SK-N-SH (cell line): Measurements from ENCODE around the gene KRT222. TPM values are rescaled to one million over a fixed set of nuclear protein-coding genes. Genes with fewer than 3 reads are reported as not detected.

Source experiments
- CTCF ChIA-PET: fragments of 300-600, 350-600 bp; formaldehyde crosslinking; extraction: SDS; loops from one replicate; lab custom pipeline; 2021; lab: Yijun Ruan, JAX
- POLR2A ChIA-PET: fragments of 350-600 bp; sonication (Branson Sonifier 250); formaldehyde crosslinking; extraction: SDS; loops from one replicate; lab custom pipeline; 2020; ENCODE audit warnings: antibody characterized with exemption, inconsistent platforms; lab: Yijun Ruan, JAX
- DNase-seq: peaks from one replicate; pipeline ENCODE4 v3.0.0; 2012
- H2AFZ ChIP-seq: fragments of 200-600 bp; sonication (generic); 2 replicates; pipeline ENCODE4 v1.8.1; 2016; ENCODE audit warnings: antibody characterized with exemption, mild to moderate bottlenecking, low read depth
- H3F3A ChIP-seq: fragments of 200-600 bp; sonication (generic); replicated peaks from 2 replicates; pipeline ENCODE3; 2016; ENCODE audit warnings: antibody characterized with exemption, mild to moderate bottlenecking; ENCODE audit not compliant: insufficient read depth
- H3K27ac ChIP-seq, 2 experiments: fragments of 200-500 bp in 1 of 2; fragments of 200-600 bp in 1 of 2; sonication (Bioruptor generic) in 1 of 2; sonication (generic), shearing (Covaris generic) in 1 of 2; 2 replicates each; pipeline versions ENCODE4 v1.5.1 to v1.6.1; 2014 to 2016; ENCODE audit warnings: low read depth in 2 of 2, inconsistent platforms in 1 of 2, low read length in 1 of 2, mild to moderate bottlenecking in 1 of 2, mixed read lengths in 1 of 2
- H3K27me3 ChIP-seq: fragments of 200-600 bp; sonication (generic), shearing (Covaris generic); 2 replicates; pipeline ENCODE4 v1.6.1; 2016; ENCODE audit warnings: mixed run types; ENCODE audit not compliant: insufficient read depth
- H3K36me3 ChIP-seq, 2 experiments: fragments of 200-500 bp in 1 of 2; fragments of 200-600 bp in 1 of 2; sonication (Bioruptor generic) in 1 of 2; sonication (generic) in 1 of 2; replicated peaks in 1 of 2; 2 replicates each; pipeline versions ENCODE3 to v1.5.1; 2014 to 2016; ENCODE audit warnings: low read length in 1 of 2, mild to moderate bottlenecking in 1 of 2; ENCODE audit not compliant: insufficient read depth in 2 of 2, control insufficient read depth in 1 of 2
- H3K4me1 ChIP-seq, 2 experiments: fragments of 200-500 bp in 1 of 2; fragments of 200-600 bp in 1 of 2; sonication (Bioruptor generic) in 1 of 2; sonication (generic), shearing (Covaris generic) in 1 of 2; 2 replicates each; pipeline versions ENCODE4 v1.5.1 to v1.6.1; 2014 to 2016; ENCODE audit warnings: low read depth in 1 of 2, low read length in 1 of 2, mixed run types in 1 of 2; ENCODE audit not compliant: insufficient read depth in 2 of 2, control insufficient read depth in 1 of 2
- H3K4me2 ChIP-seq: fragments of 200-600 bp; sonication (generic), shearing (Covaris generic); 2 replicates; pipeline ENCODE4 v1.6.1; 2017; ENCODE audit warnings: mixed run types
- H3K4me3 ChIP-seq, 2 experiments: fragments of 200-500 bp in 1 of 2; fragments of 200-600 bp in 1 of 2; sonication (Bioruptor generic) in 1 of 2; sonication (generic), shearing (Covaris generic) in 1 of 2; 2 replicates each; pipeline versions ENCODE4 v1.5.1 to v1.8.1; 2014 to 2016; ENCODE audit warnings: low read depth in 2 of 2, inconsistent platforms in 1 of 2, low read length in 1 of 2, mild to moderate bottlenecking in 1 of 2, mixed read lengths in 1 of 2, moderate library complexity in 1 of 2
- H3K79me2 ChIP-seq: fragments of 200-600 bp; sonication (generic); 2 replicates; pipeline ENCODE4 v1.8.1; 2017; ENCODE audit warnings: mild to moderate bottlenecking; ENCODE audit not compliant: insufficient read depth
- H3K9ac ChIP-seq: fragments of 200-600 bp; sonication (generic); 2 replicates; pipeline ENCODE4 v1.6.1; 2017; ENCODE audit warnings: mixed run types
- H3K9me2 ChIP-seq: fragments of 200-600 bp; sonication (generic); 2 replicates; pipeline ENCODE4 v1.6.1; 2017; ENCODE audit warnings: mixed run types
- H3K9me3 ChIP-seq: fragments of 200-600 bp; sonication (generic); 2 replicates; pipeline ENCODE4 v1.6.1; 2017; ENCODE audit warnings: mixed run types, mild to moderate bottlenecking, moderate library complexity
- H4K20me1 ChIP-seq: fragments of 200-600 bp; sonication (generic); 2 replicates; pipeline ENCODE4 v1.6.1; 2017; ENCODE audit warnings: mild to moderate bottlenecking, mixed run types; ENCODE audit not compliant: insufficient read depth
- ELF1 ChIP-seq: IDR thresholded peaks from 2 replicates; pipeline ENCODE4 v1.4.0; 2012
- FOSL2 ChIP-seq: IDR thresholded peaks from 2 replicates; pipeline ENCODE4 v1.4.0; 2012; ENCODE audit warnings: low read depth, mild to moderate bottlenecking, moderate library complexity, borderline replicate concordance
- NRF1 ChIP-seq: IDR thresholded peaks from 2 replicates; pipeline ENCODE4 v1.6.1; 2012; ENCODE audit warnings: low read depth, mild to moderate bottlenecking, low read length
- RCOR1 ChIP-seq: fragments of 150-350 bp; IDR thresholded peaks from 2 replicates; pipeline ENCODE4 v1.6.1; 2017; ENCODE audit warnings: antibody characterized with exemption, low read length
- REST ChIP-seq: IDR thresholded peaks from 2 replicates; pipeline ENCODE4 v1.6.1; 2012; ENCODE audit warnings: mild to moderate bottlenecking, low read depth, low read length, moderate library complexity
- TAF1 ChIP-seq: IDR thresholded peaks from 2 replicates; pipeline ENCODE4 v1.6.1; 2012; ENCODE audit warnings: low read depth, mild to moderate bottlenecking, low read length, moderate library complexity, borderline replicate concordance
- USF1 ChIP-seq: IDR thresholded peaks from 2 replicates; pipeline ENCODE4 v1.4.0; 2012; ENCODE audit warnings: low read depth, borderline replicate concordance
- WGBS: methylation state at CpG from one replicate; pipeline ENCODE4 v1.1.6; 2017; ENCODE audit warnings: low lambda C conversion rate; 5-methylcytosine and 5-hydroxymethylcytosine counted together
- polyA plus RNA-seq, 3 experiments: library from polyadenylated mRNA; depleted of rRNA; stranded (reverse); fragments of >200 nt; gene quantifications; 2 replicates each; pipeline ENCODE4 v1.2.3, GENCODE V29; 2012
- TF ChIP-seq, protein P1 (sequence below): fragments of 200-600 bp; sonication (generic); IDR thresholded peaks from 2 replicates; pipeline ENCODE4 v1.6.1; 2017; ENCODE audit warnings: antibody characterized with exemption, mild to moderate bottlenecking, moderate library complexity

The KRT222 gene
- polyA plus RNA-seq, 1 of the 3 experiments (the other 2 are of a cell fraction) = not detected

GRCh38 chr17:40623419-40624210, 41.4 kb downstream of the KRT222 start:
- Histone ChIP-seq H2AFZ (no peak overlapping the region), H3K27ac (no peak overlapping the region), H4K20me1 (no peaks in the 10 kb centered on the region), H3K4me1 (no peaks in the 10 kb centered on the region), H3K9me3 (no peaks in the 10 kb centered on the region), H3K36me3 (peaks cover 16 to 18% of the 10 kb centered on the region in 2 experiments), H3K4me2 (no peak overlapping the region), H3K9me2 (no peaks in the 10 kb centered on the region), H3F3A (peaks cover 12% of the 10 kb centered on the region), H3K9ac (no peak overlapping the region), H3K79me2 (no peaks in the 10 kb centered on the region), H3K4me3 (no peak overlapping the region), H3K27me3 (peaks cover 5% of the 10 kb centered on the region; the same call in 1 of the 2 replicates)
- WGBS = 77% methylated on average over 12 of the region's 12 CpGs
- ChIA-PET CTCF (interaction anchor here (0.7 kb wide), 1 partner anchor 12 kb away, joined by 3 read pairs; no protein-coding TSS in a partner anchor), POLR2A (no interaction called here)
- TF ChIP-seq FOSL2 (no peak), TAF1 (no peak), ELF1 (no peak), REST (no peak)
- TF ChIP-seq, protein P1, sequence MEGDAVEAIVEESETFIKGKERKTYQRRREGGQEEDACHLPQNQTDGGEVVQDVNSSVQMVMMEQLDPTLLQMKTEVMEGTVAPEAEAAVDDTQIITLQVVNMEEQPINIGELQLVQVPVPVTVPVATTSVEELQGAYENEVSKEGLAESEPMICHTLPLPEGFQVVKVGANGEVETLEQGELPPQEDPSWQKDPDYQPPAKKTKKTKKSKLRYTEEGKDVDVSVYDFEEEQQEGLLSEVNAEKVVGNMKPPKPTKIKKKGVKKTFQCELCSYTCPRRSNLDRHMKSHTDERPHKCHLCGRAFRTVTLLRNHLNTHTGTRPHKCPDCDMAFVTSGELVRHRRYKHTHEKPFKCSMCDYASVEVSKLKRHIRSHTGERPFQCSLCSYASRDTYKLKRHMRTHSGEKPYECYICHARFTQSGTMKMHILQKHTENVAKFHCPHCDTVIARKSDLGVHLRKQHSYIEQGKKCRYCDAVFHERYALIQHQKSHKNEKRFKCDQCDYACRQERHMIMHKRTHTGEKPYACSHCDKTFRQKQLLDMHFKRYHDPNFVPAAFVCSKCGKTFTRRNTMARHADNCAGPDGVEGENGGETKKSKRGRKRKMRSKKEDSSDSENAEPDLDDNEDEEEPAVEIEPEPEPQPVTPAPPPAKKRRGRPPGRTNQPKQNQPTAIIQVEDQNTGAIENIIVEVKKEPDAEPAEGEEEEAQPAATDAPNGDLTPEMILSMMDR = no peak
- no peak for DNase-seq

- 76% methylated on average over 3 of the region's 3 CpGs for WGBS
- H3K4me2 ChIP-seq = no peak overlapping the region
- no peak for DNase-seq
- H3K27me3 ChIP-seq = peaks cover 16% of the 10 kb centered on the region; the same call in 1 of the 2 replicates
- peaks cover 5 to 7% of the 10 kb centered on the region in 2 experiments for H3K36me3 ChIP-seq
- H3F3A ChIP-seq = peaks cover 12% of the 10 kb centered on the region
- ChIA-PET CTCF (interaction anchor here (1.3 to 4.7 kb wide), 2 partner anchors 8 to 18 kb away, joined by 3 to 37 read pairs; no protein-coding TSS in a partner anchor), POLR2A (no interaction called here)
- H2AFZ ChIP-seq = no peak overlapping the region
- no peaks in the 10 kb centered on the region for H3K79me2 ChIP-seq
- no peak overlapping the region for H3K27ac ChIP-seq
- no peaks in the 10 kb centered on the region for H3K9me3 ChIP-seq
- H3K4me1 ChIP-seq = peaks cover 0 to 5% of the 10 kb centered on the region in 2 experiments; a peak in 1 of 4 replicates
- H4K20me1 ChIP-seq = no peaks in the 10 kb centered on the region
- H3K9ac ChIP-seq = no peak overlapping the region
- no peak overlapping the region for H3K4me3 ChIP-seq
- no peaks in the 10 kb centered on the region for H3K9me2 ChIP-seq
- TF ChIP-seq REST = no peak
- TF ChIP-seq NRF1 = no peak
- no peak for TF ChIP-seq USF1
- TF ChIP-seq, protein P1 = no peak
- TF ChIP-seq TAF1 = no peak
- TF ChIP-seq RCOR1 = no peak
Observed at GRCh38 chr17:40622509-40622928, 42.5 kb downstream of the KRT222 start.
